Liver (tissue), 9 donors: ENCODE data around the gene TMEM40. TPM values are rescaled to one million over a fixed set of nuclear protein-coding genes. Genes with fewer than 3 reads are reported as not detected.
A peak's percentile ranks its signal among the peaks of the same experiment; 100 is the strongest.

Experiments used
- DNase-seq: peaks from one replicate; pipeline ENCODE4 v3.0.0-alpha.2; 2017; ENCODE audit warnings: low spot score
- H3K27ac ChIP-seq, 2 donors: one replicate each; pipeline ENCODE4 v1.7.0; 2013; ENCODE audit warnings: inconsistent platforms in 2 of 2, low read length in 2 of 2, control low read depth in 1 of 2, low read depth in 1 of 2, mild to moderate bottlenecking in 1 of 2
- H3K27me3 ChIP-seq, 4 donors: one replicate each; pipeline versions ENCODE4 v1.6.1 to v1.7.0; 2013; ENCODE audit warnings: low read length in 3 of 4, inconsistent platforms in 1 of 4, mild to moderate bottlenecking in 1 of 4, moderate library complexity in 1 of 4; ENCODE audit not compliant: control insufficient read depth in 4 of 4, insufficient read depth in 4 of 4
- H3K36me3 ChIP-seq, 4 donors: one replicate each; pipeline versions ENCODE4 v1.6.1 to v1.7.0; 2013; ENCODE audit warnings: low read length in 3 of 4, mild to moderate bottlenecking in 3 of 4, low read depth in 1 of 4, moderate library complexity in 1 of 4; ENCODE audit not compliant: control insufficient read depth in 4 of 4, insufficient read depth in 3 of 4
- H3K4me1 ChIP-seq, 4 donors: one replicate each; pipeline versions ENCODE4 v1.6.1 to v1.7.0; 2013; ENCODE audit warnings: low read length in 3 of 4, mild to moderate bottlenecking in 3 of 4, moderate library complexity in 1 of 4; ENCODE audit not compliant: control insufficient read depth in 4 of 4, insufficient read depth in 4 of 4
- H3K4me3 ChIP-seq, 3 donors: one replicate each; pipeline versions ENCODE4 v1.6.1 to v1.7.0; 2013; ENCODE audit warnings: low read length in 3 of 3, control low read depth in 1 of 3, low read depth in 1 of 3, mild to moderate bottlenecking in 1 of 3
- H3K9ac ChIP-seq, 2 donors: one replicate each; pipeline ENCODE4 v1.7.0; 2013; ENCODE audit warnings: low read length in 2 of 2, mild to moderate bottlenecking in 2 of 2, moderate library complexity in 2 of 2, control low read depth in 1 of 2, low read depth in 1 of 2
- H3K9me3 ChIP-seq, 4 donors: one replicate each; pipeline versions ENCODE4 v1.6.1 to v1.7.0; 2013; ENCODE audit warnings: low read length in 3 of 4; ENCODE audit not compliant: control insufficient read depth in 4 of 4
- EGR1 ChIP-seq, 2 donors: IDR thresholded peaks; 2 replicates each; pipeline ENCODE4 v1.6.1; 2016 to 2018; ENCODE audit warnings: antibody characterized with exemption in 2 of 2, low read depth in 2 of 2
- FOXA1 ChIP-seq: IDR thresholded peaks from 2 replicates; pipeline ENCODE4 v1.6.1; 2016; ENCODE audit warnings: antibody characterized with exemption
- FOXA2 ChIP-seq: IDR thresholded peaks from 2 replicates; pipeline ENCODE4 v1.6.1; 2016; ENCODE audit warnings: antibody characterized with exemption
- GABPA ChIP-seq, 2 donors: IDR thresholded peaks in 1 of 2; conservative IDR thresholded peaks in 1 of 2; 2 replicates each; pipeline ENCODE4 v1.6.1; 2016; ENCODE audit warnings: antibody characterized with exemption in 2 of 2, mild to moderate bottlenecking in 1 of 2, moderate library complexity in 1 of 2
- HNF4A ChIP-seq, 2 donors: conservative IDR thresholded peaks; 2 replicates each; pipeline ENCODE4 v1.6.1; 2016; ENCODE audit warnings: antibody characterized with exemption in 2 of 2, mild to moderate bottlenecking in 2 of 2
- HNF4G ChIP-seq: IDR thresholded peaks from 2 replicates; pipeline ENCODE4 v1.6.1; 2016; ENCODE audit warnings: antibody characterized with exemption
- JUND ChIP-seq, 2 donors: IDR thresholded peaks; 2 replicates each; pipeline ENCODE4 v1.6.1; 2016; ENCODE audit warnings: antibody characterized with exemption in 2 of 2
- NR2F2 ChIP-seq: IDR thresholded peaks from 2 replicates; pipeline ENCODE4 v1.6.1; 2016; ENCODE audit warnings: antibody characterized with exemption
- RAD21 ChIP-seq, 2 donors: IDR thresholded peaks; 2 replicates each; pipeline ENCODE4 v1.6.1; 2016; ENCODE audit warnings: antibody characterized with exemption in 2 of 2, mild to moderate bottlenecking in 2 of 2
- RXRA ChIP-seq, 2 donors: IDR thresholded peaks; 2 replicates each; pipeline ENCODE4 v1.6.1; 2017 to 2018; ENCODE audit warnings: antibody characterized with exemption in 2 of 2, mild to moderate bottlenecking in 1 of 2
- SP1 ChIP-seq: IDR thresholded peaks from 2 replicates; pipeline ENCODE4 v1.6.1; 2018; ENCODE audit warnings: antibody characterized with exemption, mild to moderate bottlenecking
- TAF1 ChIP-seq: conservative IDR thresholded peaks from 2 replicates; pipeline ENCODE4 v1.6.1; 2016; ENCODE audit warnings: antibody characterized with exemption, mild to moderate bottlenecking
- YY1 ChIP-seq: IDR thresholded peaks from 2 replicates; pipeline ENCODE4 v1.6.1; 2016; ENCODE audit warnings: antibody characterized with exemption, mild to moderate bottlenecking
- WGBS: extraction: QIAGEN DNeasy Blood & Tissue Kit; methylation state at CpG from one replicate; pipeline ENCODE4 v1.1.7; 2013; 5-methylcytosine and 5-hydroxymethylcytosine counted together
- polyA plus RNA-seq, 2 donors: library from polyadenylated mRNA; stranded (reverse) in 1 of 2; unstranded in 1 of 2; fragments of 200-250 nt in 1 of 2; fragments of >200 nt in 1 of 2; fragmentation: Nextera tagmentation in 1 of 2; extraction: Ambion mirVana in 1 of 2; gene quantifications; one replicate each; pipeline versions ENCODE4 v1.2.1 to v1.2.3, GENCODE V29; 2013 to 2015
- total RNA-seq, 2 donors: library from RNA; depleted of rRNA; stranded (reverse); fragments of >200 nt; gene quantifications; one replicate each; pipeline ENCODE4 v1.2.3, GENCODE V29; 2014
- TF ChIP-seq, protein P1 (sequence below): fragments of 150-350 bp; IDR thresholded peaks from 2 replicates; pipeline ENCODE4 v1.5.1; 2017; ENCODE audit warnings: improper control_type of control experiment, low read depth, low read length; ENCODE audit not compliant: missing input control
- TF ChIP-seq, protein P2 (sequence below): IDR thresholded peaks from 2 replicates; pipeline ENCODE4 v1.6.1; 2016; ENCODE audit warnings: antibody characterized with exemption
- TF ChIP-seq, protein P3 (sequence below): IDR thresholded peaks from 2 replicates; pipeline ENCODE4 v1.6.1; 2016; ENCODE audit warnings: antibody characterized with exemption
- TF ChIP-seq, protein P4 (sequence below): IDR thresholded peaks from 2 replicates; pipeline ENCODE4 v1.6.1; 2016; ENCODE audit warnings: antibody characterized with exemption
- TF ChIP-seq, protein P5 (sequence below): IDR thresholded peaks from 2 replicates; pipeline ENCODE4 v1.6.1; 2016; ENCODE audit warnings: antibody characterized with exemption, mild to moderate bottlenecking
- donor health status: healthy.
- donor health status: healthy.
- donor health status: healthy.
- donor health status: healthy.
- donor health status: healthy.

TMEM40 gene
- total and polyA plus RNA-seq, 4 donors, result 0.57 to 0.79 TPM; not detected in 2

DNA sequence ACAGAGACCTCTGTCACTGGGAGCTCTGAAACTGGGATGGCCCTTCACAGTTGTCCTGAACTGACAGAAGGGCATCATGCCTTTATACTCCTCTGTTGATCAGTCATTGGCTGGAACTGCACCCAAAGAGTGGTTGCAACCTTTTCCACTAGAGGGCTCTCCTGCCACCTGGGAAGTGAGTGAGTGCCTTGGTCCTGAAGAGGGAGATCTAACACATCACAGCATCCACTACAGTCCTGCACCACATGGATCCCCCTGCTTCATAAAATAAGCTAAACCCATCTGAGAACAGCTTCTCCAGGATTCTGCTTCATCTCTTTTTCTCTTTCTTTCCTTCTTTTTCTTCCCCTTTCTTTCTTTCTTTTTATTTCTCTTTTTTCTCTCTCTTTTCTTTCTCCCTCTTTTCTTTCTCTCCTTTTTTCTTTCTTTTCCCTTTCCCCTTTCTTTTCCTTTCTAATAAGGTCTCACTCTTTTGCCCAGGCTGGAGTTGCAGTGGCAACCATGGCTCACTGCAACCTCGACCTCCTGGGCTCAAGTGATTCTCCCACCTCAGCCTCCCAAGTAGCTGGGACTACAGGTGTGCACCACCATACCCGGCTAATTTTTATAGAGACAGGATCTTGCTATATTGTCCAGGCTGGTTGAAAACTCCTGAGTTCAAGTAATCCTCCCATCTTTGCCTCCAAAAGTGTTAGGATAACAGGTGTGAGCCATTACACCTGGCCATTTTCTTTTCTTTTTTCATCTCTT lies 52.4 kb downstream of the TMEM40 start:
- Histone ChIP-seq H3K36me3 (no peaks in the 10 kb centered on the region), H3K27ac (no peak overlapping the region), H3K4me1 (peaks cover 0 to 3% (median 0%) of the 10 kb centered on the region in 4 donors), H3K4me3 (no peak overlapping the region), H3K27me3 (no peaks in the 10 kb centered on the region), H3K9ac (no peak overlapping the region), H3K9me3 (no peaks in the 10 kb centered on the region)
- peak; percentile 50 for DNase-seq
- 84% methylated on average over 2 of the region's 2 CpGs for WGBS
- TF ChIP-seq NR2F2 (no peak), RAD21 (IDR thresholded peaks at IDR 0.05) (peak; percentile 84 to 93), GABPA (IDR thresholded peaks at IDR 0.05 in 1 of 2, conservative IDR thresholded peaks at IDR 0.05 in 1 of 2) (no peak), RXRA (IDR thresholded peaks at IDR 0.05) (peak; percentile 26 to 65), SP1 (no peak), HNF4G (no peak), FOXA2 (no peak), YY1 (no peak), TAF1 (no peak), HNF4A (conservative IDR thresholded peaks at IDR 0.05) (no peak), FOXA1 (no peak), EGR1 (IDR thresholded peaks at IDR 0.05; ENCODE audit: low read depth in 2 of 2) (no peak), JUND (IDR thresholded peaks at IDR 0.05) (no peak)
- TF ChIP-seq, protein P1, sequence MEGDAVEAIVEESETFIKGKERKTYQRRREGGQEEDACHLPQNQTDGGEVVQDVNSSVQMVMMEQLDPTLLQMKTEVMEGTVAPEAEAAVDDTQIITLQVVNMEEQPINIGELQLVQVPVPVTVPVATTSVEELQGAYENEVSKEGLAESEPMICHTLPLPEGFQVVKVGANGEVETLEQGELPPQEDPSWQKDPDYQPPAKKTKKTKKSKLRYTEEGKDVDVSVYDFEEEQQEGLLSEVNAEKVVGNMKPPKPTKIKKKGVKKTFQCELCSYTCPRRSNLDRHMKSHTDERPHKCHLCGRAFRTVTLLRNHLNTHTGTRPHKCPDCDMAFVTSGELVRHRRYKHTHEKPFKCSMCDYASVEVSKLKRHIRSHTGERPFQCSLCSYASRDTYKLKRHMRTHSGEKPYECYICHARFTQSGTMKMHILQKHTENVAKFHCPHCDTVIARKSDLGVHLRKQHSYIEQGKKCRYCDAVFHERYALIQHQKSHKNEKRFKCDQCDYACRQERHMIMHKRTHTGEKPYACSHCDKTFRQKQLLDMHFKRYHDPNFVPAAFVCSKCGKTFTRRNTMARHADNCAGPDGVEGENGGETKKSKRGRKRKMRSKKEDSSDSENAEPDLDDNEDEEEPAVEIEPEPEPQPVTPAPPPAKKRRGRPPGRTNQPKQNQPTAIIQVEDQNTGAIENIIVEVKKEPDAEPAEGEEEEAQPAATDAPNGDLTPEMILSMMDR, result peak; percentile 82
- TF ChIP-seq, protein P2, sequence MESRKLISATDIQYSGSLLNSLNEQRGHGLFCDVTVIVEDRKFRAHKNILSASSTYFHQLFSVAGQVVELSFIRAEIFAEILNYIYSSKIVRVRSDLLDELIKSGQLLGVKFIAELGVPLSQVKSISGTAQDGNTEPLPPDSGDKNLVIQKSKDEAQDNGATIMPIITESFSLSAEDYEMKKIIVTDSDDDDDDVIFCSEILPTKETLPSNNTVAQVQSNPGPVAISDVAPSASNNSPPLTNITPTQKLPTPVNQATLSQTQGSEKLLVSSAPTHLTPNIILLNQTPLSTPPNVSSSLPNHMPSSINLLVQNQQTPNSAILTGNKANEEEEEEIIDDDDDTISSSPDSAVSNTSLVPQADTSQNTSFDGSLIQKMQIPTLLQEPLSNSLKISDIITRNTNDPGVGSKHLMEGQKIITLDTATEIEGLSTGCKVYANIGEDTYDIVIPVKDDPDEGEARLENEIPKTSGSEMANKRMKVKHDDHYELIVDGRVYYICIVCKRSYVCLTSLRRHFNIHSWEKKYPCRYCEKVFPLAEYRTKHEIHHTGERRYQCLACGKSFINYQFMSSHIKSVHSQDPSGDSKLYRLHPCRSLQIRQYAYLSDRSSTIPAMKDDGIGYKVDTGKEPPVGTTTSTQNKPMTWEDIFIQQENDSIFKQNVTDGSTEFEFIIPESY, result no peak
- TF ChIP-seq, protein P3, sequence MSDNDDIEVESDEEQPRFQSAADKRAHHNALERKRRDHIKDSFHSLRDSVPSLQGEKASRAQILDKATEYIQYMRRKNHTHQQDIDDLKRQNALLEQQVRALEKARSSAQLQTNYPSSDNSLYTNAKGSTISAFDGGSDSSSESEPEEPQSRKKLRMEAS, result no peak
- TF ChIP-seq, protein P4, sequence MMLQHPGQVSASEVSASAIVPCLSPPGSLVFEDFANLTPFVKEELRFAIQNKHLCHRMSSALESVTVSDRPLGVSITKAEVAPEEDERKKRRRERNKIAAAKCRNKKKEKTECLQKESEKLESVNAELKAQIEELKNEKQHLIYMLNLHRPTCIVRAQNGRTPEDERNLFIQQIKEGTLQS, result no peak
- TF ChIP-seq, protein P5, sequence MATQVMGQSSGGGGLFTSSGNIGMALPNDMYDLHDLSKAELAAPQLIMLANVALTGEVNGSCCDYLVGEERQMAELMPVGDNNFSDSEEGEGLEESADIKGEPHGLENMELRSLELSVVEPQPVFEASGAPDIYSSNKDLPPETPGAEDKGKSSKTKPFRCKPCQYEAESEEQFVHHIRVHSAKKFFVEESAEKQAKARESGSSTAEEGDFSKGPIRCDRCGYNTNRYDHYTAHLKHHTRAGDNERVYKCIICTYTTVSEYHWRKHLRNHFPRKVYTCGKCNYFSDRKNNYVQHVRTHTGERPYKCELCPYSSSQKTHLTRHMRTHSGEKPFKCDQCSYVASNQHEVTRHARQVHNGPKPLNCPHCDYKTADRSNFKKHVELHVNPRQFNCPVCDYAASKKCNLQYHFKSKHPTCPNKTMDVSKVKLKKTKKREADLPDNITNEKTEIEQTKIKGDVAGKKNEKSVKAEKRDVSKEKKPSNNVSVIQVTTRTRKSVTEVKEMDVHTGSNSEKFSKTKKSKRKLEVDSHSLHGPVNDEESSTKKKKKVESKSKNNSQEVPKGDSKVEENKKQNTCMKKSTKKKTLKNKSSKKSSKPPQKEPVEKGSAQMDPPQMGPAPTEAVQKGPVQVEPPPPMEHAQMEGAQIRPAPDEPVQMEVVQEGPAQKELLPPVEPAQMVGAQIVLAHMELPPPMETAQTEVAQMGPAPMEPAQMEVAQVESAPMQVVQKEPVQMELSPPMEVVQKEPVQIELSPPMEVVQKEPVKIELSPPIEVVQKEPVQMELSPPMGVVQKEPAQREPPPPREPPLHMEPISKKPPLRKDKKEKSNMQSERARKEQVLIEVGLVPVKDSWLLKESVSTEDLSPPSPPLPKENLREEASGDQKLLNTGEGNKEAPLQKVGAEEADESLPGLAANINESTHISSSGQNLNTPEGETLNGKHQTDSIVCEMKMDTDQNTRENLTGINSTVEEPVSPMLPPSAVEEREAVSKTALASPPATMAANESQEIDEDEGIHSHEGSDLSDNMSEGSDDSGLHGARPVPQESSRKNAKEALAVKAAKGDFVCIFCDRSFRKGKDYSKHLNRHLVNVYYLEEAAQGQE, result no peak
